Measurements from ENCODE around the gene MARCHF6.
"Not testable (repeated sequence)": the region's sequence is repeated elsewhere in the genome, so short reads cannot be mapped to it uniquely, and the experiment has no call there.

The MARCHF6 gene

DNA sequence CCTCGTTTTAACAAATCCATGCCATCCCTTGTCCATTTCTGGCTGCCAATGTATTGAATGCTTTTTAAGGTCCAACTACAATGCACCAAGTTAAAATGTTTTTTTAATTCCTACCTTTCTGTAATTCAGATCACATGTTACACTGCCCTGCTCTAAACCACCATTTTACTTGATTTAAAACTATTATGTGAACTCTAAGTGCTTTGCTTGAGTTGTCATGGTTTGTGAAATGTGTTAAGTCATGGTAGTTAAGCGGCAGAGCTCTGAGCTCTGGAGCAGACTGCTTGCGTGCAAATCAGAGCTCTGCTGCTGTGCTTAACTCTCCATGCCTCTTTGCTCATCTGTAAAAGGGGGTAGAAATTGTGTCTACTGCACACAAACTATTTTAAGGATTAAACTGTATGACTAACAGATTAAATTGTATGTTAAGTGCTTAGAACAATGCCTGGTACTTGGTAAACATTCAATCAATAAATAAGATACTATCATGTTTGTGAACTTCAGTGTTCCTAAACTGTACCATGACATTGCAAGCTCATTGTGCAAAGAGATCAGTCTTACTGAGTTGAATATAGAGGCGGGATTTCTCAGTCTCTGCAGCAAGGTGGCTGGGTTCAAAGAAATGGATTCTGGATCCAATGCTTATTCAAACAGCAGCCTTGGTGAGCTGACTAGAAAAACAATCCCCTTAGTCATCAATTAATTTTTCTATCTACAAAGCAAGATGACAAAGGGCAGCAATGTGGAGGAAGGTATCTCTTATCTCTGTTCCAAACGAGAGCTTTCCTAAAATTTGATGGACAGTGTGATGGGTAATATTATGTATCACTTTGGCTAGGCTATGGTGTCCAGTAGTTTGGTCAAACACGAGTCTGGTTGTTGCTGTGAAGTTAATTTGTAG is 29.7 kb upstream of the MARCHF6 start:
- FAIRE-seq (no peak), DNase-seq (ENCODE audit: low spot score) (no peak)

- FAIRE-seq = no peak
These were observed 28.8 kb upstream of the MARCHF6 start for GRCh38 chr5:10324518-10325370.

GRCh38 chr5:10328323-10328722 is 25.2 kb upstream of the MARCHF6 start:
- FAIRE-seq = no peak
- no peak for DNase-seq (ENCODE audit: low spot score)

More at GRCh38 chr5:10324518-10325370, 28.8 kb upstream of the MARCHF6 start:
- no peak for DNase-seq (ENCODE audit: low spot score)

DNA sequence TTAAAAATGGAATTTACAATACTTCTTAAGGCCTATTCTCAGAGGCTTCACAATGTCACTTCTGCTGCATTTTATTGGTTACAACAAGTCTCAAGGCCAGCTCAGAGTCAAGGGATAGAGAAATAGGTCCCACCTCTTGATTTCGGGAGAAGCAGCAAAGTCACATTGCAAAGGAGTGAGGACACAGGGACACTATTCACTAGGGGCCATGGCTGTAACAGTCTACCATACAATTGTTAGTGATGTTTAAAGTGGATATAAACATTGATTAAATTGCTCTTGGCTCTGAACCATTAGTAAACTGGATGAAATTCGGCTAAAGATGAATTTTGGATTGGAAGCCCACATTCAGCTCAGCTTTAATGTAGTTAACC is 24.1 kb upstream of the MARCHF6 start:
- FAIRE-seq (no peak), DNase-seq (ENCODE audit: low spot score) (no peak)

- DNase-seq (ENCODE audit: low spot score) (no peak), FAIRE-seq (no peak)
These were observed 23.5 kb upstream of the MARCHF6 start for GRCh38 chr5:10329820-10330481.

DNA sequence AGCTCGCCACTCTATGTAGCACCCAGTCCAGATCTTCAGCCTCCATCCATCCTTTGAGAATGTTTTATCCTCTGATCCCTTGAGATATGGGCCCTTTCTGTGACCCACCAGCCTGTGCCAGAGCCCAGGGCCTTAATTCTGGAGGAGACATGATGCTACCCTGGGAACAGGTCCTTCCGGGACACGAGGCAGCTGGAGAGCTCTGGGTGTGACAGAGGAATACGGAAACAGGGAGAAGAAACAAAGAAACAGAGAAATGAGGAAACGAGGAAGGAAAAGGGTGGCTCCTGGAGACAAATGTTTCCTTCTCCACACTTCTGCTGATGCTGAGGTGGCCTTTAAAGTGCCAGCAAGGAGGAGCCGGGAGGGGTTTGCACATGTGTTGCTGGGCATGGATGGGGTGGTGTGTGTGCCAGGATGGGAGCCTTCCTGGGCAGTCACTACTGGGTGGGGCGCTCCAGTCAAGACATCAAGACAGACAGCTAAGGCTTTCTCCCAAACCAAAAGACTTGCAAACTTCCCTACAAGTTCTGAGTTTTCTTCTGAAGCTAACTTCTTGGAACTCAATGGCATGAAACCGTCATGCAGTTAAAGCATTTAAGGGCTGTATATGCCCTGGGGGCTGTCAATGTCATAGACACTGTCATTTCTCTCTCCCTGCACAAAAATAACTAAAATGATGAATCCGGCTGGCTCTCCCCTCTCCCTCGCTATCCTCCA is 22.8 kb upstream of the MARCHF6 start:
- no peak for FAIRE-seq
- DNase-seq (ENCODE audit: low spot score) = no peak

GRCh38 chr5:10331341-10331796 is 22.1 kb upstream of the MARCHF6 start:
- FAIRE-seq = no peak
- DNase-seq (ENCODE audit: low spot score) = no peak

- DNase-seq (ENCODE audit: low spot score) (no peak), FAIRE-seq (no peak)
These were observed 21.2 kb upstream of the MARCHF6 start for GRCh38 chr5:10332301-10332700.

DNA sequence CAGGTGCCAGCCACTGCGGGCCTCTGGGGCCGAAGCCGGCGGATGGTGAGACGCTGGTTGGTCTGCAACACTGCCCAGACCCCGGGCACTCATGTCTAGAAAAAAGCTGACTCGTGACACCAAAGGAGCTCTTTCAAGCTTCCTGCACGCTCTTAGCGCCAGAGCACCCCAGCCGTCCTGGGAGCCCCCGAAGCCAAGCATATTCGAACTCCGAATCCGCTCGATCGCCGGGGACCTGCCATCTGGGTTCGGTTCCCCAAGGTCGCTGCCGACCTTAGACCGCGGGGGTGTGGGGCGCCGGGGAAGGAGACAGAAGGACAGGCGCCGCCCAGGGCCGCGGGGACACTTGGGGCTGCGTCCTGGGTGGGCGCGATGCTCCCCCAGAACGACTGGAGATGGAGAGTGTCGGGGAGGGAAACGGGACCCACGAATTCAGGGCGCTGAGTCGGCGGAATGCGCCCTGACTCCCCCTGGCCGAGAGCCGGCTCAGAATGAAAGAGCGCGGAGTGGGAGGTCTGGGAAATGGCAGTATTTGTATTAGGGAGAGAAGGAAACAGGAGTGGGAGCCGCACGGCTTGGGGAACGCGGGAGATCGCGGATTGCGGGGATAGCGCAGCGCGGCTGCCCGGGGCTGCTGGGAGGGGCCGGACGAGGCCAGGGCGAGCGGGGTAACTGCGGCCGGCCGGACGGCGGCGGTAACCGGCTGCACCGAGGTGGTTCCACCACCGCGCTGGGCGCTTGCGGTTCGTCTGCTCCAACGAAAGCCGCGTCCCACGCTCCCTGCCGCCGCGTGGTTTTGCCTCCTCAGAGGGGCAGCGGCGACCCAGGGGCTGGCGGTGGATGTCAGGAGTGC is 20.1 kb upstream of the MARCHF6 start:
- no peak for FAIRE-seq

DNA sequence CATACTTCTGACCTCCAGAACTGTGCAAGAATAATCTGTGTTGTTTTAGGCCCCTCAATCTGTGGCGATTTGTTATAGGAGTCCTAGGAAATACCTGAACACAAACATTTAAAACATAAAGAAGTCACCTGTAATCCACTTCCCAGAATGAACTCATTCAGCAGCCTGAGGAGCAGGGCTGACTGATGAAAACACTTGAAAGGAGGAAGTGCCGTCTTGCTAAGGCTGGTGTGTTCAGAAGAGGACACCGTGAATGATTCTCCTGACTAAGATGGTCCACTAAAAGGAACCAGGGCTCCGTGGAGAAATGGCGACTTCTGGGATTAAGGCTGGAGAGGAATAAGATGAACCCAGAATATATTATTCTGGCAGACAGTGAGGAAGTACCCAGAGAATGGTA is 18.7 kb upstream of the MARCHF6 start:
- DNase-seq (ENCODE audit: low spot score) (no peak), FAIRE-seq (no peak)

More for the DNA sequence above, 20.1 kb upstream of the MARCHF6 start:
- no peak for DNase-seq (ENCODE audit: low spot score)

GRCh38 chr5:10335711-10336470 is 17.6 kb upstream of the MARCHF6 start:
- FAIRE-seq = no peak

GRCh38 chr5:10337107-10337506 is 16.4 kb upstream of the MARCHF6 start:
- no peak for FAIRE-seq

More at GRCh38 chr5:10335711-10336470, 17.6 kb upstream of the MARCHF6 start:
- DNase-seq (ENCODE audit: low spot score) = no peak

DNA sequence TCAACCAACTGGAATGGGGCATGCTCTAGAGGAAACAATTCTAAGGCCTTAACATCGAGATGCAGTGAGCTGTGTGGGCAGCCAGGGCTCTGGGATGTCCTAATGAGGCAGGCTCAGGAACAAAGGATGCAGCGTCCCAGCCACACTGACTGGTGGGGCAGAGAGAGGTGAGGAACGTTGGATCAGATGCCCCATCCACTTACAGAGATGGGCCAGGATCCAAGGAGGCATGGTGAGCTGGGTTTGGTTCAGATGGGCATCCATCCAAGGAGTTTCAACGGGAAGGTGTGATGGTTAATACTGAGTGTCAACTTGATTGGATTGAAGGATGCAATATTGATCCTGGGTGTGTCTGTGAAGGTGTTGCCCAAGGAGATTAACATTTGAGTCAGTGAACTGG is 15.5 kb upstream of the MARCHF6 start:
- DNase-seq (ENCODE audit: low spot score) (no peak), FAIRE-seq (no peak)

More at GRCh38 chr5:10337107-10337506, 16.4 kb upstream of the MARCHF6 start:
- no peak for DNase-seq (ENCODE audit: low spot score)

DNA sequence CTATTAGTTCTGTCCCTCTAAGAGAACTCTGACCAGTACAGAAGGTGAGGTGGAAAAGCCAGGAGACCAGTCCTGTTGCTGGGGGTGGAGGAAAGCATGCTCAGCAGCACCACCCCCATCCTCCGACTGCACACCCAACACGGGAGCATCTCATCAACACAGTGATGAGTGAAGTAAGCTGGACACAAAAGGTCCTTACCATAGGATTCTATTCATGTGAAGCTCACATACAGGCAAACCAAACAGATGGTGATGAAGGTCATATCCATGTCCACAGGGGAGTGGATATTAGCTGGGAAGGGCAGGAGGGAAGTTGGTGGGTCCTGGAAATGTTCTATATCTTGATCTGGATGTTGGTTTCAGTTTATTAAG is 14.8 kb upstream of the MARCHF6 start:
- FAIRE-seq = no peak
- DNase-seq (ENCODE audit: low spot score) = no peak

DNA sequence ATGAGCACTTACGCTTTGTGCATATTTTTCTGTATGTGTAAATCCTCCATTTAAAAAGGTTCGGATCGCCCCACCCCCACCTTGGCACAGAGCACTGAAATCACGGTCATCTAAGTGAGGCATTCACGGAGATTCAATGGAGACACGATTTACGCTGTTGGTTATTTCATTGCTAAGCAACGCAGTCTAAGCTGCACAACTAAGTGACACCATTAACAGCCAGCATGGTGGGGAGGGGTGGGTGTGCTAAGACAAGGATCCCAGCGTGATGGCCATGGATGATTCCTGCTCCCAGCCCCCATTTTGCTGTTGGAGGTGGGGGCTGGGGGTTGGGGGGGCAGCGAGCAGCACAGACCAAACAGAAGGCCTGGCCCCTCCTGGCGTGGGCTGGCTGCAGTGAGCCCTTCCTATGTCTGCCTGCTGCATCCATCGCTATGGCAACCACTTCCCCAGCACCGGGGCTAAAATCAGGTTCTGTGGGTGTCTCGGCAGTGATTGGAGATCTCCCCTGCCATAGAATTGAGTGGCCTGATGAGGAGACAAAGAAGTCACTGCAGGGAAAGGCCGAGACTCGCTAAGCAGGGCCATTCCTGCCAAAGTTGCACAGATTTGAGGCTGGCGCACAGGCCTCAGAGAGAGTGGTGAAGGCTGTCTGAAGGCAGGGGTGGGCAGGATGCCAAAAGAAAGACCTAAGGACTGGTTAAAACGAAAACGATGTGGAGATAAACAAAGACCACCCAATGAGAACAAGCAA is 14.3 kb upstream of the MARCHF6 start:
- DNase-seq (ENCODE audit: low spot score) = no peak
- FAIRE-seq = no peak

- no peak for FAIRE-seq
- no peak for DNase-seq (ENCODE audit: low spot score)
These were observed 13.5 kb upstream of the MARCHF6 start for GRCh38 chr5:10339958-10340357.

DNA sequence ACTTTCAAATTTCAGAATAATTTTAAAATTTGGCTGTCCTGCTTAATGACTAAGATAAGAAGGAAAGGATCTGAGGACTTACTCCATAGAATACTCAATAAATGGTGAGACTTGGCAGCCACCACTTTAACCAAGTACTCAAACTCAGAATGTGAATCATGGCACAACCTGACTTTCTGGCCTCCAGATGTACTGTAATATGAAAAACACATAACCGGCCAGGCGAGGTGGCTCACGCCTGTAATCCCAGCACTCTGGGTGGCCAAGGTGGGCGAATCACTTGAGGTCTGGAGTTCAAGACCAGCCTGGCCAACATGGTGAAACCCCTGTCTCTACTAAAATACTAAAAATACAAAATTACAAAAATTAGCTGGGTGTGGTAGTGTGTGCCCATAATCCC is 10.0 kb upstream of the MARCHF6 start:
- DNase-seq (ENCODE audit: low spot score) (no peak), FAIRE-seq (no peak)

GRCh38 chr5:10344461-10345106 is 8.9 kb upstream of the MARCHF6 start:
- not testable (repeated sequence) for DNase-seq (ENCODE audit: low spot score); FAIRE-seq

Data from RCC 7860 (cell line).